Panc1 (cell line): ENCODE measurements around the gene MYO7B.

Experiments
- CTCF ChIP-seq: fragments of 450-650 bp; IDR thresholded peaks from 2 replicates; pipeline ENCODE4 v1.5.1; 2017; ENCODE audit warnings: mild to moderate bottlenecking
- POLR2AphosphoS5 ChIP-seq: IDR thresholded peaks from 2 replicates; pipeline ENCODE4 v1.6.1; 2012; ENCODE audit warnings: mild to moderate bottlenecking, low read depth, low read length, moderate library complexity
- REST ChIP-seq, 2 experiments: IDR thresholded peaks; 2 replicates each; pipeline ENCODE4 v1.6.1; 2011 to 2012; ENCODE audit warnings: low read depth in 2 of 2, control low read depth in 1 of 2, low read length in 1 of 2, mild to moderate bottlenecking in 1 of 2, moderate library complexity in 1 of 2; ENCODE audit not compliant: insufficient read depth in 1 of 2
- SIN3A ChIP-seq: IDR thresholded peaks from 2 replicates; pipeline ENCODE4 v1.6.1; 2012; ENCODE audit warnings: low read depth, mild to moderate bottlenecking, low read length, moderate library complexity, borderline replicate concordance; ENCODE audit not compliant: insufficient read depth
- TCF7L2 ChIP-seq: IDR thresholded peaks from 2 replicates; pipeline ENCODE4 v1.6.1; 2011; ENCODE audit warnings: mild to moderate bottlenecking, low read depth, low read length, inconsistent platforms

DNA sequence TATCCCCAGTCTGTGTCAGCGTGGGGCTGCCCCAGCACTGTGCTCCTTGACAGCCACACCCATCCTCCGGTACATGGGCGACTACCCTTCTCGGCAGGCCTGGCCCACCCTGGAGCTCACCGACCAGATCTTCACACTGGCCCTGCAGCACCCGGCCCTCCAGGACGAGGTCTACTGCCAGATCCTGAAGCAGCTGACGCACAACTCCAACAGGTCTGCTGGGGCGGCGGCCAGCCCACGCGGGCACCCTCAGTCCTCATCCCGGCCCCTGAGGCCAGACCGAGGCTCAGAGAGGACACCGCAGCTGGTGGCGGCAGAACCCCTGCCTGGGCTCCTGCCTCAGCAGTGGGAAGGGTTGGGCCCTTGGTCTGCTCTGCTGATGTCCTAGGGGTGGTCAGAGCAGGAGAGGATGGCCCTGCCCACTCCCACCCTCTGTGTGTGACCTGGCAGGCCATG, 96.1 kb downstream of the MYO7B start:
- TF ChIP-seq REST (IDR thresholded peaks at IDR 0.05; ENCODE audit: insufficient read depth in 1 of 2, low read depth in 2 of 2, low read length in 1 of 2) (no peak), CTCF (no peak), SIN3A (no peak), POLR2AphosphoS5 (no peak), TCF7L2 (no peak)
